HK-2 (cell line): Measurements from ENCODE around the gene RIMBP2.

Source experiments
- DNase-seq: peaks from one replicate; pipeline ENCODE4 v3.0.0-alpha.2; 2018; ENCODE audit not compliant: unreplicated experiment

RIMBP2 gene

DNA sequence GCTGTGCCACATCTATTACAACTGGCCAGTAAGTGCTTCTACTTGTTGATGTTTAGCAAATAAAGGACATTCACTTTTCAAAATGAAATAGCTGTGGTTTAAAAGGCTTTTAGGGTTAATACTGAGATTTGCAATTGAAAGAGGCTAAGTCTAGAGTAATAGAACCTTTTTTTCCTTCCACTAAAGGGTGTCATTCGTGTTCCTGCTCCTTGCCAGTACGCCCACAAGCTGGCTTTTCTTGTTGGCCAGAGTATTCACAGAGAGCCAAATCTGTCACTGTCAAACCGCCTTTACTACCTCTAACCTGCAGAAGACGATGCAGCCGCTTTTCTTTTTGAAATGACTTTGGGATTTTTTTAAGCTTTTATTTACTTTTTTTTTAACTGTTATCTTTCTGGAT lies 344.8 kb downstream of the RIMBP2 start:
- DNase-seq = no peak

DNA sequence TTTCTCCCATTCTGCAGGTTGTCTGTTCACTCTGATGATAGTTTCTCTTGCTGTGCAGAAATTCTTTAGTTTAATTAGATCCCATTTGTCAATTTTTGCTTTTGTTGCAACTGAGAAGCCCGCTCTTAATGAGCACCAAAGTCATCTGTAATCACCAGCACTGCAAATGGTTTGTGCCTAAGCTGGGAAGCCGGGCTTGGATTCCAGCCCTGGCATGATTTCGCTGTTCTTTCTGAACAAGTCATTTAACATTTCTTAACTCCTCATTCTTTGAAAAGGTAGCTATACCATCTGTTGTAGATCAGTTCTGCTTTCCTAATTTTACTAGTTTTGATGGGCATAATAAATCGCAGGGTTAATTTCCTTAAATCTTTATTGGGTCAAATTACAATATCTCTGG lies 346.3 kb downstream of the RIMBP2 start:
- DNase-seq = no peak

DNA sequence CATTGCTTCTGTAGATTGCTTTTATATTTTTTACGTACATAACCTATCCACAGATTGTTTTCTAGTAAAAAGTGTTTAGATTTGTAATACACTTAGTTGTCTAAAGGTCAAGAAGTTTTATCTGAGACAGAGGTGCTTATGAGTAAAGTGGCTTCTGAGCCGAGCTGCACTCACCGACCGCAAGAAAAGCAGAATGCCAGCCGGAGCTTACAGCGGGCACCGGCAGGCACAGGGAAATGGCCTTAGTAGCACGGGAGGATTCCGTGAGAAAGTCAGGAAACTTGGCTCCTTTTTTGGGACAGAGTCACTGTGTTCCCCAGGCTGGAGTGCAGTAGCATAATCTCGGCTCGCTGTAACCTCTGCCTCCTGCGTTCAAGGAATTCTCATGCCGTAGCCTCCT lies 348.6 kb downstream of the RIMBP2 start:
- DNase-seq = no peak

DNA sequence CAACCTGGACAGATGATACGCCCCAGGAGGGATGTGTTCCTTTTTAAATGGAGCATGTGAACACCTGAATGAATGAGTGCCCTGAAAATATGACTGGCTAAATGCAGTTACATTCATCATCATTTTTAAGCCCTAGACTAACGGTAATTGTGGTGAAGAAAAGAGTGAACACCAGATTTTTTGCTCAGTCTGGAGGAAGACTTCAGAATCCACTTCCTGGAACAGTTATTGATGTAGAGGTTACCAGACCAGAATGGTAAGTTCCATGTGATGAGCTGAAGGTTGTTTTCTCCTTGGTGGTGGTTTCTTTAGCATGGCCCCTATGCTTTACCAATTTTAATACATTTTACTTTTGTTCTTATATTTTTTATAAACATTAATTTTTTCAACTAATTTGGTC lies 349.1 kb downstream of the RIMBP2 start:
- no peak for DNase-seq

DNA sequence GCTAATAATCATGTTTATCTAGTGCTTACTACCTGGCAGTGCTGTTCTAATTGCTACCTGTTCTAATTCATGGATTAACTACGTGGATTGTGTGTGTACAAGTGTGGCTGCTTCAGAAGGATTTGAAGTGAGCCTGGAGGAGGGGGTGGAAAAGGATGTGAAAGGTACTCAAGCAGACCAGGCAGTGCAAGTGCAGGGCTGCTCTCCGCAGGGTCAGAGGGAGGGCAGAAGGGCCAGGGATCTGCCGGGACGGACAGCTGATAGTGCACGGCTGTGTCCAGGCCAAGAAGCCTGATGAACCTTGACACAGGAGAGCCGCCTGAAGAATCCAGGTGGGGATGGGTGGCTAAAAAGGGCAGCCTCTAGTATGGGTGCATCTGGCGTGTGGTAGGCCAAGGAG lies 349.9 kb downstream of the RIMBP2 start:
- no peak for DNase-seq

DNA sequence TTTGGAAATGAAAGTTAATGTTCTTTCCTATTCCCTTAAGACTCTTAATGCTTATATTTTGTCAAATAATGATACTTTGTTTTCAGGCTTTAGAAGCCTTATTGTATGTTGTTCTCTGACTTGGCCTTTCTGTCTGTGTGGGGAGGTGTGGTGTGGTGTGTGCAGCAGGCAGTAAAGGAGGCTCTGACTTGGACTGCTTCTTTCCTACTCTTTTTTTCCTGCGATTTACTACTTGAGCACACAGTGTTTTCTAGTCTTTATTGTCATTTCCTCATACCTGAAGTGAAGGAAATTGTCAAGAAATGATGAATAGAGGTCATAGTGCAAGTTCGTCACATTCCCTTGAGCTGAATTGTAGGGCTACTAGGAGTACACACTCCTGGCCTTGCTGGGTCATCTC lies 351.5 kb downstream of the RIMBP2 start:
- no peak for DNase-seq

DNA sequence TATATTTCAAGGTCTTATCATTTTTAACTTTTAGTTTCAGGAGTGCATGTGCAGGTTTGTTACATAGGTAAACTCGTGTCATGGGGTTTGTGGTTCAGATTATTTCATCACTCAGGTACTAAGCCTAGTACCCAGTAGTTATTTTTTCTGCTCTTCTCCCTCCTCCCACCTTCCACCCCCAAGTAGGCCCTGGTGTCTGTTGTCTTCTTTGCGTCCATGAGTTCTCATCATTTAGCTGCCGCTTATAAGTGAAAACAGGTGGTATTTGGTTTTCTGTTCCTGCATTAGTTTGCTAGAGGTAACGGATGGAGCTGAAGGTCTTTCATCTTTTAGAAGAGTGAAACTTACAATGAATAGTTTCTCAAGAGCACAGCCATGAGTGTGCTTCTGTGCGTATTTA lies 354.0 kb downstream of the RIMBP2 start:
- DNase-seq = no peak

DNA sequence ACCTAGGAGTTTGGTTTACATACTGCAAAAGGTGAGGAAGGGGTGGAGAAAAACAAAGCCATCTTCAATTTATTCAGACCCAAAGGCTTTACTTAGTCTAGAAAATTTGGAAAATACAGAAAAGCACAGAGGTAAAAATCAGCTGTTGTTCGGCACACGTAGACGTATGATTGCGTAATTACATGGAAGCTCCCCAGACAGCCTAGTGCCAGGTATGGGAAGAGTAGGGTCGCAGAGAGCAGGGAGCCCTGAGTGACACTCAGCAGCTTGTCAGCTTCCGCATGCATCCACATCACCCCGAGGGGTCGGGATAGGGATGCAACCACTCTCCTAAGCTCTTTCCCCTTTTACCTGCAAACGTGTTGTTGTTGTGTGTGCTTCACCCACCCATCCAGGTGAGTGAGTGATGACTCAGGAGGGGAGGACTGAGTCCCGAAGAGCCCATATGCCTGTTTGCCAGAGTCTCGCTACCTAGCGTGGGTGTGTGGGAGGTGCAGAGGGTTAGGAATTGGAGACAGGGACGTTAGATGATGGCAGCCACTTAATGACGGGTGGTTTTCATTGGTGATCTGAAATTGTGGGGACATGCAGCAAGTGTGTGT lies 358.3 kb downstream of the RIMBP2 start:
- no peak for DNase-seq

DNA sequence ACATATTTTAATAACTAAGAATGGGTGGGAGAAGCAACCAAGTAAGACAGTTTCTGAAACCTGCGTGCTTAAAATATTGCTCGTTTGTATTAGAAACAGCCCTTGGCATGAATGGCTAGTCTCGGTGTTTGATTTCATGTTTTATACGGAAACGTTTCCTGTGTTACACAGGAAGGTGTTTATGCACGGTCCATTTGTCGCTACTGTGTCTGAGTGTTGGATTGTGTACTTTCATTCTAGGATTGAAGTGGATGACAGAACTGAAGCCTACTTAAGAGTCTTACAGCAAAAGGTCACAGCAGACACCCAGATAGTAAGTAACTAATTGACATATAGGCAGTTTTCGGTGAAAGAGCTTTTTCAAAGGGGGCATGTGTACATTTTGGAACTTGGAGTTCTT lies 358.9 kb downstream of the RIMBP2 start:
- no peak for DNase-seq

DNA sequence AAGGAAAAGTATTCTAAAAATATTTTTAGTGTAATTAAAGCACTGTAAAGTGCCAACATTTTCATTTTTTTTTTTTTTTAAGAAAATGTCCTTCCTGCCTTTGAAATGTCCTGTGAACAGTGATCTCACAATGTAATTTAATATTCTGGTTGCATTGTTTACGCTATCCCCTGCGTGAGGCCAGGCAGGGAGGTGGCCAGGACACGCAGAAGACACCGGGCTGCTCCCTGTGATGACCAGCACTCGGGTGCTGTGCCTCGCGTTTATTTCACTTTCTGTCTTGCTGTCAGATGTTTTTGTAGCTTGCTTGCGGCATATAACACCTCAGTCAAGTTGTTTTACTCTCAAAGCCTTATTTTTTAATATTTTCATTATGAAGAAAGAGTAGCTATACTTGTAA lies 359.9 kb downstream of the RIMBP2 start:
- DNase-seq = no peak

DNA sequence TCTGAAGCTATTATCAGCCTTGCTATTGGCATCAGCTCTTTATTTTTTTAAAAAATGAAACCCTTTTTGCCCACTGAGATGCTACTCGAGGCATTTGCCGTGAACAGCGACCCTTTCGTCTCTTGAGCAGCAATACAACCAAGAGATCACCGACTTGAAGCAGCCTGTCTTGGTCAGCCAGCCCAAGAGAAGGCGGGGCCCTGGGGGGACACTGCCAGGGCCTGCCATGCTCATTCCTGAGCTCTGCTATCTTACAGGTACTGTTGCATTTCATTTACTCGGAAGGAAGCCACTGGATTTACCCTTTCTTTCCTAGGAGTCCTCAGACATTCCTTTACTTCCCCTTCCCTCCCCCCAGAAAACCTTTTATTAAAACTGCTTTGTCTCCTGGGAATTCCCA lies 361.7 kb downstream of the RIMBP2 start:
- DNase-seq = no peak

DNA sequence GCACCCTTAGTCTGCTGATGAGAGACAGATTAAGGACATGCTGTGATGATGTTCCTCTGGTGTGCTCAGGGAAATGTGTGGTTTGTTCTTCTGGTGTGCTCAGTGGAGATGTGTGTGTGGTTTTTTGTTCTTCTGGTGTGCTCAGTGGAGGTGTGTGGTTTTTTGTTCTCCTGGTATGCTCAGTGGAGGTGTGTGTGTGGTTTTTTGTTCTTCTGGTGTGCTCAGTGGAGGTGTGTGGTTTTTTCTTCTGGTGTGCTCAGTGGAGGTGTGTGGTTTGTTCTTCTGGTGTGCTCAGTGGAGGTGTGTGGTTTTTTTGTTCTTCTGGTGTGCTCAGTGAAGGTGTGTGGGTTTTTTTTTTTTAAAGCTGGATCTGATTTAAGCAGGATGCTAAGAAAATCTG lies 363.0 kb downstream of the RIMBP2 start:
- no peak for DNase-seq

DNA sequence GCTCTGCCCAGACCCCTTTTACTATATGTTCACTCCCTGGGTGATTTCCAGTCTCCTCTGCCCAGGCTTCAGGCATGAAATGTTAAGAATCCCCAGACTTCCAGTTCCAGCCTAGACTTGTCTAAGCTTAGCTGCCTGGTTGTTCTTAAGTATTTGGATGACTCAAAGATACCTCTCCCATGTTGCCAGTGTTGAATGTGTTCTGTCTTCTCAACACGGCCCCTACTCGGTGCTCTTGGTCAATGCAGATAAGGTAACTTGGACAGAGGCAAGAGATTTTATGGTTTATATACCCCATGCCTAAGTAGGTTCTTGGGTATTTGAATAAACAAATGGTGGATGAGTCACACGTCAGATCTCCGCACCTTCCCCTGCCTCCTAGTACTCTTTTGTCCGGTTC lies 364.8 kb downstream of the RIMBP2 start:
- no peak for DNase-seq

DNA sequence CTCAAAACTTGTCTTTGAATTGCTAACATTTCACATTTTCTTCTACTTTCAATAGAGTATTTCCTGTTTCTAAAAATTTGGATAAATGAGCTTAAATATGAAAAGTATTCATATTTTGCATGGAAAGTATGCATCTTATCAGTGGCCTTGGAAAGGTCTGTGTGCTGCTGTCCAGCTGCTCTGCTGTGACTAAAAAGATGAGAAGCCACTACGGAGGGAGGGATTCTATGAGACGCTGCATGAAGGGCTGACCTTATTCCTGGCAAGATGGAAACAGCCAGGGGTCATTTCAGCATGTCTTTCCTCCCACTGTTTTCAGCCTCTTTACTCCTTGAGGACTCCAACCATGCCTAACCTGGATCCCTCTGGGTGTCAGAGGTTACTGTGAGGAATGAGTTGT lies 365.4 kb downstream of the RIMBP2 start:
- DNase-seq = no peak

DNA sequence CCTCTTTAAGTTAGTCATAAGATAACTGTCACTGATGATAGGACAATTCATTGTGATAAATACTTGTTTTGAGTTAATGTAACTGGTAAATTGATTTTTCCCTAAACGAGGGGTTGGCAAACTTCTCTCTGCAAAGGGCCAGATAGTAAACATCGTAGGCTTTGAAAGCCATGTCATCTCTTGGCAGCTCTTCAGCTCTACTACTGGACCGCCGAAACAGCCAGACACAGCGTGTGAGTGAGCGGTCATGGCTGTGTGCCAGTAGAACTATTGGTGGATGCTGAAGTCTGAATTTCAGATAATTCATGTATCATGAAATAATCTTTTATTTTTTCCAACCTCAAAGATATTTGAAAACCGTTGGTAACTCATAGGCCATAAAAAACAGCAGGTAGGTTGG lies 368.5 kb downstream of the RIMBP2 start:
- DNase-seq = no peak
